GM19043 (cell line): ENCODE data around the gene CHI3L1.

Experiments used
- ATAC-seq: cut with Tn5 transposase; IDR thresholded peaks from one replicate; pipeline ENCODE4 v1.9.1; 2021; ENCODE audit warnings: low read depth; ENCODE audit not compliant: unreplicated experiment

CHI3L1 gene

DNA sequence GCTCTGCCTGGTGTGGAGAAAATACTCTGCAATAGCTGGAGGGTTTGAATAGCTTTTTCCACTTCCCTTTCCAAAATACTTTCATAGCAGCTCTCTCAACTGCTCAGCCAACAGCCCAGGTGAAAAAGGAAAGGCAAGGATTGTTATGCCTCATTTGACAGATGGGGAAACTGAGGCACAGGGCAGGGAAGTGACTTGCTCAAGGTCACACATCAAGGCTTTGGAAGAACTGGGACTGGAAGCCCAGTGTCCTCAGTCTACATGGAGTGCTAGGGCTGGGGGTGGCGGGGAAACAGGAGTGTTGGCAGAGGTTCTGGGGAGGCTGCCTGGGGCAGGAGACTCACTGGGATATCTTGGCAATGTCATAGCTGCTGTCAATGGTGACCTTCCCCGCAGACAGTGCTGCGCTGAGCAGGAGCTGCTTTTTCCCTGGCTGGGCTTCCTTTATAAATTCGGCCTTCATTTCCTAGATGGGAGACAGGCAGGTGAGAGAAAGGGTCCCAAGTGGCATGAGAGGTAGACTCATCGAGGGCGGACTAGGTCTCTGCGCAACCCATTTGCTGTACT is 4.0 kb downstream of the CHI3L1 start:
- no peak for ATAC-seq

DNA sequence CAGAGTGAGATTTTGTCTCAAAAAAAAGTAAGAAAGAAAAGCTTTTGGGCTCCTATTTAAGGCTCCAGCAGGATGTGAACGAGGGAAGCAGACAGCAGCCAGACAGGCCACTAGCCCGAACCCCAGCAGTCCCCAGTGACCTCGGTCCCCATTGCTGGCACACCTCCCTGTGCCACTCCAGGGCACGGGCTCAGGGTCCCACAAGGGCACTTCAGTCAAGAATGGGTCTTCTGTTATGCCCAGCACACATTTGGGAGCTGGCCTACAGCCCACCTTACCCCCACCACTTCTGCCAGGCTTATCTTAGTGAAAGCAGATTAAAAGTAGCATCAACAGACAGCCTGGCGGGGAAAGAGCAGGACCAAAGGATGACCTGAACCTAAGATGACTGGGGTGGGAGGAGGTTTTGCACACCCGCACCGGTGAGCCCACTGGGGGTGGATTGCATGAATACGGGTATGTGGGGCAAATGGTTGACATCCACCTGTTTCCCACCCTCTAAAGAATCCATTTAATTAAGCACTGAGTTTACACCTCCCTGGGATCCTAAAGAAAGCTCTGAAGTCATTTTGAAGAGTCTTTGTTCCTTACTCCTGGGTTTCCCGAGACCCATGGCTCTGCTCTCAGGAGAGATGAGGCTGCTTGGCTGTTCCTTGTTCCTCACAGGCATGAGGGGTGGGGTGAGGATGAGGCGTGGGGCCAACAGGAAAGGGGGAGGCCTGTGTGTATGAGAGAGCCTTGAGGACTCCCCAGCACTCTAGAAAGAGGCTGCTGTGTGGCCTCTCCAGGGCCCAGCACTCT is 4.7 kb downstream of the CHI3L1 start:
- ATAC-seq: no peak

DNA sequence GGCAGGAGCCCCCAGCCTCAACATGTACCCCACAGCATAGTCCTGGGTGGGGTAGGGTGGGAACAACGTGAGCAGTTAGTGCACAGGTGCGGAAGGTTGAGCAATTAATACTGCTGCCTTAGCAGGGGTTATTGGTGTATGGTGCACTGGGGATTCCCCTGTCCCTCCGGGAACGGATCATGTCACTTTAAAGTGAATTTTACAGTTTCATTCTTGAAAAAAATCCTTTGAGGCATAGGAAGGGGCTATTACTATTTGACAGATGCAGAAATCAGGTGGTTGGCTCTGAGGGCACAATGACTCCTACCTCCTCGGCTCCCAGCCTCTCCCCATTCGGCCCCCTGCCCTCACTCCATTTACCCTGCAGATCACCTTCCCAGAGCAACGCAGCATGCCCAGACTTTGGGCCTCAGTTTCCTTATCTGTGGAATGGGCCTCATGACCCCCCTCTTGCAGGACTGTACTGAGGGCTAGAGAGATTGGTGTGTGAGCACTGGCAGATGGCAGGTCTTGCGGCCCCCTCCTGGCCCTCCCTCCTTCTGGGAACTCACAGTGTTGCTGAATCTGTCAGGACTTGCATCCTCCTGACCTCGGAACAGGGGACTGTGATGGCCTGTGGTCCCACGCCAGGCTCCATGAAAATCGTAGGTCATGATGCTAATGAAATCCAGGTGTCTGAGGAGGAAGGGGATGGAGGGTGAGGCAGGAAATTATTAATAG is 5.7 kb downstream of the CHI3L1 start:
- no peak for ATAC-seq

DNA sequence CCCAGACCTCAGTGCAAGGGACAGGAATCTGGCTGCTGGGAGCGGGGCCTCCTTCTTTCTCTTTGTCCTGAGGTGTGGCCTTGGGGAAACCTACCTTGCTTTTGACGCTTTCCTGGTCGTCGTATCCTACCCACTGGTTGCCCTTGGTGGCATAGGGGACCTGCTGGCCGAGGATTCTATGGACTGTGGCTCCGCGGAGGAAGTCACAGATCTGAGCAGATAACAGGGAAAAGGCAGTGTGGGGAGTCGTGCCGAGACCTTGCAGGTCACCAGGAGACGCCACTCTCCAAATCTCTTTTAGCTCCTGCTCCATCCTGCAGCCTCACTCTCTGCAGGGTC is 6.9 kb downstream of the CHI3L1 start:
- no peak for ATAC-seq

DNA sequence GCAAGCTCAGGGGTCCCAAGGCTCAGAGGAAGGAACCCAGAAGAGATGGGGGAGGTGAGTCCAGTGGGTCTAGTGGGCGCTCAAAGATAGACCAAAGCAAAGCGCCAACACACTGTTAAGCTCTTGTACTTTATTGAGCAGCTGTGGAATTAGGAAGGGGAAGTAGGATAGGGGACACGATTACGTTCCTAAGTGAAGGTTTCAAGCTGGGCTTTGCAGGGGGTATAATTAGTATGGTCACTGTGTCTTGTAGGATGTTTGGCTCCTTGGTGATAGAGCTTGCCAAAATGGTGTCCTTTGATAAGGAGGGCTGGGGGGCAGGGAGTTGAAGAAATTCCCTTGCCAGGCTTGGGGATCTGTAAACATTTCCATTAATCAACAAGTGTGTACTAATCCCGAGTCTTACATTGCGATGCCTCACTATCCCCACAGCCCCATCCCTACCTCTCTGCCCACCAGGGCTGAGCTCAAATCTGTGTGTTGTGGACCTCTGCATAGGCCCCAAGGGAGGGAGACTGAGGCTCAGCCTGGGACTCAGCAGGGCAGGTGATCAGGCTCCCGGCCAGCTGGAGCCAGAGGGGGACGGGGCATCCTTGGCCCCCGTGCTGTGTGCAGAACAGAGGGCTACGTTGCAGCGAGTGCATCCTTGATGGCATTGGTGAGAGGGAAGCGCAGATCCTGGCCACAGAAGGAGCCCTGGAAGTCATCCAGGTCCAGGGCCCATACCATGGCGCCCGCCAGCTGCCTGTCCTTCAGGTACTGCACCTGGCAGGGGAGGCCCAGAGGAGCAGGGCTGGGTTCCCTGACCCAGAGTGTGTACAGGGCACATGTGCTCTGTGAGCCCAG is 7.5 kb downstream of the CHI3L1 start:
- ATAC-seq: no peak

DNA sequence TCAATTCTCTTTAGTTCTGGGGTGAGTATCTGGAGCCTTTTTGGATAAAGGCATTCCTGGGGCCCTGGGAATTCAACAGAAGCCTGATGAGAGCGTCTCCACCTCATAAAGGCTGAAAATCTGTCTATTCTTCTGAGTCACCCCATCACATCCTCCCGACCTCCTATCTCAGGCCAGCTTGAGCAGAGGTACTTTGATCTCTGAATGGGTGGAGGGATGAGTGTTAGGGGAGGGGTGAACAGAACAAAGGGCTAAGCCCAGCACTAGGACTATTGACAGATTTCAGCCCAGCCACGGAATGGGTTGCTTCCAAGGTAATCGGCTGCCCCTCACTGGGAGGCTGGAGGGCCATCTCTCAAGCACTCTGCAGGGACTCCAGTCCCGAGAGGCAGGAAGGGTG is 8.4 kb downstream of the CHI3L1 start:
- ATAC-seq: no peak

DNA sequence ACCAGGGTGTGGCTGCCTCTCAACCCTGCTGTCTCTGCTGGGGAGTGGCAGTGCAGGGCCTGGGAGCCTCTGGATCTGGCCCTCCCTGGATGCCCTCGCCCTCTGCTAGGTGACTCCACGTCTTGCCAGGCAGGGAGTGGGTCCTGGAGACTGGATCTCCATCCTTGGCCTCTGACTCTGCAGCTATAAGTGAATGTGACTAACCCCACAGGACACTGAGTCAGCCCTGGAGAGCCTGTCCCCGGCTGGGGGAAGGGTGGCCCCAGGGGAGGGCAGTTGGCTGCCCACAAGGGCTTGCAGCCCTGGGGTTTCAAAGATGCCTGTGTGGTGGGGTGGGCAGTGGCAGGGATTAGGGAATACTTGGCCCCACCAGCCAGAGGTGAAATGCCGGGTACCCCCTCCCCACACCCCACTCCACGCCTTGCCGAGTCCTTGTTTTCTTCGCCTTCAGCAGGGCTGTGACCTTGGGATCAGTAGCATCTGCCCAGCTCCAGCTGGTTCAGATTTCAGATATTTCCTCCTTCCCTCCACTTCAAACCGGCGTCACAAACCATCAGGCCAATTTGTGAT is 8.9 kb downstream of the CHI3L1 start:
- ATAC-seq: no peak

DNA sequence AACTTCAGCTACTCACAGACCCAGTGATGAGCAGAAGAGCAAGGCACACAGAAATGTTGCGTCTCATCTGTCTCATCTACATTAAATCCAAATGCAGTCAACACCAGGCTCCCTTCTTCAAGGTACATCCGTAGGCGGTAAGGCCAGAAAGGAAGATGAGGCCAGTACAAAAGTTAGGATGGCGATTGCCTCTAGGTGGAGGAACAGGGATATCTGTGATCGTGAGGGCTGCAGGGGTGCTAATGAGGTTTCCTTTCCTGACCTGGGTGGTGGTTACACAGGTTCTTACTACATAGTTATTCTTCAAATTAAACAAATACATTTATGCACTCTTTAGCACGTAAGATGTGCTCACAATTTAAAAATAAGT is 9.5 kb downstream of the CHI3L1 start:
- no peak for ATAC-seq

DNA sequence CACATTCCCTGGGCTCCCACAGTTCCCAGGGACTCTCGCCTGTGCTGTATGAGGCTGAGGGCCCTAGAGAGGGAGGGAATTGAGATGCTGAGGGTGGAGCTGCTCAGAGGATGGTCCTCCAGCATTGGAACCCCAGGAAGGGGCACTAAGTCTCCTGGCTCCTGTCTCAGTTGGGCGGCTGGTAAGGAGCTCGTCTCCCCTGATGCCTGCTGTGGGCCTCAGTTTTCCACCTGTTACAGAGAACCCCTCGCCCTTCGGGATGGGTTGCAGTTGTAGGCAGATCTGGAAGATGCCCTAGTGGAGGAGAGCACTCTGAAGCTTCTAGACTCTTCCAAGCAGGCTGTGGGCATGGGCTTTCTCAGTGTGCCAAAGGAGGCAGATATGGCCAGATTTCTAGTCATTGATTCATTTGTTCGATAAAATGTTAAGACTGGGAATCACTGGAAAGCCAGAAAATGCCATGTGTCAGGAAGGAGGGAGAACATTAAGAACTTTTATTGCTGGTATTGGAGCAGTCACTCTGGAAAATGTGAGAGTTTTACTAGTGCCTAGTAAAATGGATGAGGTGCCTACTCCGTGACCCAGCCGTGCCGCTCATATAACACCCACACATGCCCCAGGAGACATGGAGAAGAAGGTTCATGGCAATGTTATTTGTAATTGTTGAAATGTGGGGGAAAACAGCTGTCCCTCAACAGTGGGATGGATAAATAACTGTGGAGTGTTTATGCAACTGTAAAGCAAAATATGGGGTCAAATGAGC is 10.1 kb downstream of the CHI3L1 start:
- no peak for ATAC-seq

DNA sequence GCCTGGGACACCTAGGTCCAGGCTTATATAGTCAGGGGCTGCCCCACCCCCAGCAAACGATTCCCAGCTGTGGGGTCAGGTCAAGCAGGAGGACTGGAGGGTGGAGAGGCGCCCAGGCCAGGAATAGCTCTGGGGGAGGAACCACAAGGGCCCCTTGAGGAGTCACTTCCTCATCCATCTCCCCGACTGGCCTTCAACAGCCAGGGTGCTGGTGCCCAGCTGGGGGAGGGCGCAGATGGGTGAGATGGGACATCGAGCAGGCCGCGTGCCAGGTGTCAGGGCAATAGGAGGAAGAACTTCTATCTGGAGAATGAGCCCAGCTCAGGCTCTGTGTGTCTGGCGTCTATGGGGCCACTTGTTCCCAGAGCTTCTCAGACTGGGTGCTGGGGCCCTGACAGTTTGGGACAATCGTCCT is 10.7 kb downstream of the CHI3L1 start:
- ATAC-seq: no peak

DNA sequence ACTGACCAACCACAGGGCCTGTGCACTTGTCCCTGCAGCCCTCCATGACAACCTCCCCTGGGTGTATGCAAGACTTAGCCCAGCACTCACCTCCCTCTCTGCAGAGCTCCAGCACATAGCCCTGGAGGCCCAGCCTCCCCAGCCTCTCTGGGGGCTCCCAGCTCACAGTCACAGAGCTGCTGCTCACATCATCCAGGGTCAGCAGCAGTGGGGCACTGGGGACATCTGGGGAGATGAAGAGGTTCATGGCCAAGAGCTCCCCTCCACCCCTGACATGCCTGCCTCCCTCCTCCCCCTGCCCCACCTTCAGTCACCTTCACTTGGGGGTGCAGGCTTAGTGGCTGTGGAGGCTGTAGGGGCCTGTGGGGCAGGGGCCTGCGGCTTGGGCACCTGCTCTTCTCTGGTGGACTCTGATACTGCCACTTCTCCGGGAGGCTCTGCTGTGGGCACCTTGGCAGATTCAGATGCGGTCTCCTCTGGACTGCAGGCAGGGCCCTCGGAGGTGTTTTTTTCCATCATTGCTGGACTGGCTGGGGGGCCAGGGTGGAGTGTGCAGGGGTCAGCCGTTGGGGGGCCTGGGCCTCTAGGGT is 11.2 kb downstream of the CHI3L1 start, which contains the start of gene MYBPH:
Gene MYBPH, minus strand, starts transcription at position 590 of the 590 bp plus-strand sequence. Its CDS starts 71 bp downstream, at position 519.
- no peak for ATAC-seq

DNA sequence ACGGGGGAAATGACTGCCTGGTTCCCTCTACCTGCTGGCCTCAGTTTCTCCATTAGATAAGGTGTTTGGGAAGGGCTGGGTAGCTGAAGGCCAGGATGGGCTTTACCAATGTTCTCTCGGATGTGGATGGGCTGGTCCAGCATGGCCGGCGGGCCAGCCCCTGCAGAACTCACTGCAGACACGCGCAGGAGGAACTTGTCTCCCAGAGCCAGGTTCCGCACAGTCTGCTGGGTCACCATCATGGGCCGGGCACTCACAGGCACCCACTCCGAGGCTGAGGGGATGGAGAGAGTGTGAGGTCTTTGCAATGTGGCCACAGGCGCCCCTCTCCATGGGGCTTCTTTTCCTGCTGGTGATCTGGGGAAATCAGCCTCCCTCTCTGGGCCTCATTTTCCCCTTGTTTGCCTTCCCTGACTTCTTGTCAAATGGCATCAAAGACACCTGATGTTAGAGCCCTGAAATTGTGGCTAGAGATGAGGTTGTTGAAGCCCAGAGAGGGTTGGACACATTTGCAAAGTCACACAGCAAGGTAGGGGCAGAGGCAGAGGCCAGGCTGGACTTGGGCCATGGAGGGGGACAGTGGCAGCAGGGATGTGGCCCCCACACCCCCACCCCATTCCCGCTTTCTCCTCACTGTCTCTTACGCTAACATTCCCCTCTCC is 12.0 kb downstream of the CHI3L1 start:
- ATAC-seq: no peak

DNA sequence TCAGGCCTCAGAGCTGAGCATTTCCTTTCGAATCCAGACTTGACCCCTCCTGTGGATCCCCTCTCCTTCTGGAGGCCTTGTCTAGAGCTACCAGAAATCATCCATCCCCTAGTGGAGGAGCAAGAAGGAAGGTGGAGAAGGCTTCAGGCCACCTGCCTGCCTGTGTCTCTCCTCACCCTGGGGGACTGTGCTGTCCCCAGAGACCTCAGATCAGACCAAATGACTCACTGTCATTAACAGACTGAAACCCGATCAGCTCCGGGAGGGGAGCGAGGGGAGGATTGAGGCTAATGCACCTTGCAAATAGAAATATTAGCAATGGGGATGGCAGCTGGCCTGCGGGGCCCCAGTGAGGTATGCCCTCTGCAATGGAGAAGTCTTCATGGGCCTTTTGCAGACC is 12.9 kb downstream of the CHI3L1 start:
- ATAC-seq: peak; percentile 92

DNA sequence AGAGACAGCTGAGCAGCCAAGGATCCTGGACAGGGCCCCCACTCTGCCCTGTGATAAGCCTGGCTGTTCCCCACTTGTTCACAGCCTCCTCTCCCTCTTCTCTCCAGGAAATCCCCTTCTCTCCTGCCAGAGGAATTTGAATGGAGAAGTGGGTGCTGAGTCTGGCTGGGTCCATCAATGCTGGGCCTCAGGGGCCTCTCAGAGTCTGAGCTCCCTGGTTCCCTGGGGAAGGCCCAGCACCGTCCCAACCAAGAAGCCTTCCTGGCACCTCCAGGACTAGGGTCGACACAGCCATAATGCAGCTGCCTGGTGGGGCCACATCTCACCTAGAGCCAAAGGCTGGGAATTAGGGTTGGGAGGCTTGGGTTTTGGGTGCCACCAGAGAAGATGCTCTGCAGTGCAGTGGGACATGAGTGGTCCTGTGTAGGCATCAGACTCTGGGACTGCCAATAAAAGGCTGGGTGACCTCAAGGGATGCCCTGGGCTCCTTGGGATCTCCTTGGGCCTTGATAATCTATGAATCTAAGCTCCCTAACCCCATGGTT is 13.4 kb downstream of the CHI3L1 start:
- no peak for ATAC-seq

DNA sequence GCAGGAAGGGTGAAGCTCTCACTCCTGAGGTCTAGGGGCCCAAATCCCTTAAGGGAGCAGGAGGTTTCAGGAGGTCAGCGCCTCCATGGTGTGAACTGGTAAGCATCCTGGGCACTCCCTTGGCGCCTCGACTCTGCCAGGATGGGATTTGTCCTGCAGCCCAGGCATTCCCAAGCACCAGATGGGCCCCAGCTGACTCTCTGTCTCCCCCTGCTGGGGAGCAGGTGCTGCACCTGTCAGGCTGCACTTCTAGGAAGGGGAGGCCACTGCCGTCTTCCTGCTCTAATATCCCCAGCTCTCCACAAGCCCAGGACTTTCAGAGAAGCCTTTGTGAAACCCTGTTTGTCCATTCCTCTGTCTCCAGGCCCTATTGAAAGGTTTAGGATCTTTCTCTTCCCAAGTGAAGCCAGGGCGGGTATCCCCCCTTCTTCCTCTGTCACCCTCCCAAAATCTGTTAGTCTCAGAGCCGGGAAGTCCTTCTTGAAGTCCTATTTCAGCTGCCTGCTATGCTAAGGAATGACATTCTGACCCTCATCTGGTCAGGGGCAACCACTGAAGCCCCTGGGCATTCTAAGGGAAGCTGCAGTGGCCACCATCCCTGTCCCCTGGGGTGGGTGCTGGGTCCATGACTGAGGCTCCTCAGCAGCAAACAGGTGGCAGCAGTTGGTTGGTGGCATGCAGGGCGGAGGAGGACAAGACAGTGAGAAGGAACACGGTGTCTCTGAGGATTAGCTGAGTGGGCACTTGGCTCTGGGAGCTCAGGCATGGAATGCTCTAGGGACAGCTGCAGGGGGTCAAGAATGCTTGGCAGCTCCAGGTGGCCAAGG is 14.1 kb downstream of the CHI3L1 start:
- ATAC-seq: no peak

DNA sequence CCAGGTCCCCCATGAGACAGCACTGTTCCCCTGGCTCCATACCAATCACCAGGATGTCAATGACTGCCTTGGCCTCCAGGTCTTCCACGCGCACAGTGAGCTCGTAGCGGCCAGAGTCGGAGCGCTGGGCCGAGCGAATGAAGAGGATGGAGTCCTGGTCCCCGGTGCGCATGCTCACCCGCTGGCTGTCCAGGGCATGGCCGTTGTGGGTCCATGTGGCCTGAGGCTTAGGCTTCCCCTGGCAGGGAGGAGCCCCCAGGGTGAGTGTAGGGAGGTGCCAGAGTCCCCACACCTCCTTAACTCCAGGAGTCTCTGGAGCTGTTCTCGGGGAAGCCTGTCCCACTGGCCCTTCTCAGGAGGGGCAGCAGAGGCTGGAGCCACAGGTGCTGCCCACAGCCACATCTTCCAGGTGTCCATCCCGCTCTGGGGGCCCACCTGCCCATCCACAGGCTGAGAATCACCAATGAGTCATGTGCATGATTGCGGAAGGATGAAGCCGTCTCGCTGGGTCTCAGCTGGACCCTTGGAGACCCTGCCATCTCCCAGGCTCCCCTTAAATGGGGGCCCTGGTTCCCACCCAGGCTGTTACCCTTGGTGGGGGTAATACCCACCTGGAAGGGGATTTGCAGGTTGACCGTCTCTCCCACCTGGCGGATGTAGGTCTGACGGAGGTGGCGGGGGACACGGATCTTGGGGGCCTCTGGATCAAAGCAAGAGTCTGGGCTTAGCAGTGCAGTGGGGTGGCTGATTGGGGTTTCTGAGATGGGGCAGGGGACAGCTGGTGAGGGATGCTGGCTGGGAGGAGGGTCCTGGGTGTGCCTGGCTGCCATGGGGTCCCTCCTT is 14.9 kb downstream of the CHI3L1 start:
- ATAC-seq: no peak
